GM21786 (cell line): ENCODE measurements around the gene CASZ1.

Experiments used
- ATAC-seq: cut with Tn5 transposase; IDR thresholded peaks from one replicate; pipeline ENCODE4 v1.9.1; 2021; ENCODE audit not compliant: unreplicated experiment

CASZ1 gene

GRCh38 chr1:10753299-10753698 is 43.1 kb downstream of the CASZ1 start:
- ATAC-seq, result no peak

- ATAC-seq, result no peak
Measured at GRCh38 chr1:10751561-10752085, 44.8 kb downstream of the CASZ1 start.

GRCh38 chr1:10751160-10751559 is 45.3 kb downstream of the CASZ1 start:
- ATAC-seq, result no peak

- ATAC-seq, result no peak
Measured at GRCh38 chr1:10745886-10746455, 50.5 kb downstream of the CASZ1 start.

- no peak for ATAC-seq
Measured at GRCh38 chr1:10745383-10745782, 51.1 kb downstream of the CASZ1 start.

- ATAC-seq, result no peak
Measured at GRCh38 chr1:10744654-10745238, 51.7 kb downstream of the CASZ1 start.

- no peak for ATAC-seq
Measured at GRCh38 chr1:10744029-10744428, 52.4 kb downstream of the CASZ1 start.

GRCh38 chr1:10741696-10742095 is 54.8 kb downstream of the CASZ1 start:
- no peak for ATAC-seq

- no peak for ATAC-seq
Measured at GRCh38 chr1:10740123-10740522, 56.3 kb downstream of the CASZ1 start.

- no peak for ATAC-seq
Measured at GRCh38 chr1:10739589-10739988, 56.9 kb downstream of the CASZ1 start.

- ATAC-seq, result no peak
Measured at GRCh38 chr1:10738061-10739058, 58.1 kb downstream of the CASZ1 start.

GRCh38 chr1:10737651-10738050 is 58.8 kb downstream of the CASZ1 start:
- no peak for ATAC-seq

- no peak for ATAC-seq
Measured at GRCh38 chr1:10736634-10737586, 59.5 kb downstream of the CASZ1 start.

- no peak for ATAC-seq
Measured at GRCh38 chr1:10735563-10736305, 60.7 kb downstream of the CASZ1 start.

- ATAC-seq, result no peak
Measured at GRCh38 chr1:10734962-10735544, 61.4 kb downstream of the CASZ1 start.

- no peak for ATAC-seq
Measured at GRCh38 chr1:10734375-10734774, 62.1 kb downstream of the CASZ1 start.

GRCh38 chr1:10733474-10734366 is 62.7 kb downstream of the CASZ1 start:
- ATAC-seq, result peak; percentile 65

- no peak for ATAC-seq
Measured at GRCh38 chr1:10730985-10731384, 65.5 kb downstream of the CASZ1 start.
